ENCODE results near the gene IFT22. TPM values are rescaled to one million over a fixed set of nuclear protein-coding genes. Genes with fewer than 3 reads are reported as not detected.
"Not testable (repeated sequence)": the region's sequence is repeated elsewhere in the genome, so short reads cannot be mapped to it uniquely, and the experiment has no call there.

IFT22 gene
- total and polyA plus RNA-seq, 4 donors = 36.1 to 66.0 (median 62.1) TPM

- H3K27me3 ChIP-seq (ENCODE audit: control insufficient read depth, insufficient read depth, low read length) = peaks cover 61% of the 10 kb centered on the region
These were observed 21.8 kb downstream of the IFT22 start for GRCh38 chr7:101299511-101300464.

GRCh38 chr7:101294832-101295121 lies 26.8 kb downstream of the IFT22 start:
- peaks cover 8% of the 10 kb centered on the region for H3K4me1 ChIP-seq (ENCODE audit: control insufficient read depth, insufficient read depth, low read length)
- H3K4me3 ChIP-seq (ENCODE audit: low read depth, low read length) = no peak overlapping the region
- no peaks in the 10 kb centered on the region for H3K9me3 ChIP-seq (ENCODE audit: control insufficient read depth, insufficient read depth, low read length)
- no peak overlapping the region for H3K27ac ChIP-seq (ENCODE audit: low read depth, low read length)
- no peak for DNase-seq (ENCODE audit: low read depth in 4 of 6, low spot score in 6 of 6)
- WGBS (ENCODE audit: insufficient coverage) = 62% methylated on average over 5 of the region's 8 CpGs
- H3K36me3 ChIP-seq (ENCODE audit: control insufficient read depth, insufficient read depth, low read length) = no peaks in the 10 kb centered on the region
- peaks cover 35% of the 10 kb centered on the region for H3K27me3 ChIP-seq (ENCODE audit: control insufficient read depth, insufficient read depth, low read length)

More at GRCh38 chr7:101299511-101300464, 21.8 kb downstream of the IFT22 start:
- Histone ChIP-seq H3K36me3 (ENCODE audit: control insufficient read depth, insufficient read depth, low read length) (no peaks in the 10 kb centered on the region), H3K4me1 (ENCODE audit: control insufficient read depth, insufficient read depth, low read length) (peaks cover 18% of the 10 kb centered on the region), H3K27ac (ENCODE audit: low read depth, low read length) (no peak overlapping the region), H3K4me3 (ENCODE audit: low read depth, low read length) (no peak overlapping the region), H3K9me3 (ENCODE audit: control insufficient read depth, insufficient read depth, low read length) (peaks cover 9% of the 10 kb centered on the region)
- 3% methylated on average over 72 of the region's 72 CpGs for WGBS (ENCODE audit: insufficient coverage)
- no peak for DNase-seq (ENCODE audit: low read depth in 4 of 6, low spot score in 6 of 6)

GRCh38 chr7:101294039-101294831 lies 27.4 kb downstream of the IFT22 start:
- peaks cover 31% of the 10 kb centered on the region for H3K27me3 ChIP-seq (ENCODE audit: control insufficient read depth, insufficient read depth, low read length)

GRCh38 chr7:101293069-101294021 lies 28.3 kb downstream of the IFT22 start:
- not testable (repeated sequence) for H3K4me1 ChIP-seq (ENCODE audit: control insufficient read depth, insufficient read depth, low read length); DNase-seq (ENCODE audit: low read depth in 4 of 6, low spot score in 6 of 6); H3K9me3 ChIP-seq (ENCODE audit: control insufficient read depth, insufficient read depth, low read length); H3K4me3 ChIP-seq (ENCODE audit: low read depth, low read length); H3K36me3 ChIP-seq (ENCODE audit: control insufficient read depth, insufficient read depth, low read length); H3K27ac ChIP-seq (ENCODE audit: low read depth, low read length)
- WGBS (ENCODE audit: insufficient coverage) = 38% methylated on average over 6 of the region's 16 CpGs
- H3K27me3 ChIP-seq (ENCODE audit: control insufficient read depth, insufficient read depth, low read length) = peaks cover 24% of the 10 kb centered on the region

More at GRCh38 chr7:101294039-101294831, 27.4 kb downstream of the IFT22 start:
- Histone ChIP-seq H3K9me3 (ENCODE audit: control insufficient read depth, insufficient read depth, low read length) (no peaks in the 10 kb centered on the region), H3K4me1 (ENCODE audit: control insufficient read depth, insufficient read depth, low read length) (peaks cover 3% of the 10 kb centered on the region), H3K27ac (ENCODE audit: low read depth, low read length) (no peak overlapping the region), H3K4me3 (ENCODE audit: low read depth, low read length) (no peak overlapping the region), H3K36me3 (ENCODE audit: control insufficient read depth, insufficient read depth, low read length) (no peaks in the 10 kb centered on the region)
- DNase-seq (ENCODE audit: low read depth in 4 of 6, low spot score in 6 of 6) = no peak
- 37% methylated on average over 6 of the region's 12 CpGs for WGBS (ENCODE audit: insufficient coverage)

GRCh38 chr7:101292566-101292965 lies 29.0 kb downstream of the IFT22 start:
- H3K9me3 ChIP-seq (ENCODE audit: control insufficient read depth, insufficient read depth, low read length); H3K4me1 ChIP-seq (ENCODE audit: control insufficient read depth, insufficient read depth, low read length); H3K27ac ChIP-seq (ENCODE audit: low read depth, low read length); H3K4me3 ChIP-seq (ENCODE audit: low read depth, low read length); H3K36me3 ChIP-seq (ENCODE audit: control insufficient read depth, insufficient read depth, low read length); DNase-seq (ENCODE audit: low read depth in 4 of 6, low spot score in 6 of 6): not testable (repeated sequence)
- WGBS (ENCODE audit: insufficient coverage) = 46% methylated on average over 3 of the region's 5 CpGs
- H3K27me3 ChIP-seq (ENCODE audit: control insufficient read depth, insufficient read depth, low read length) = peaks cover 21% of the 10 kb centered on the region

- peak in 2 of 6 donors; percentile 53 to 72 for DNase-seq (ENCODE audit: low read depth in 4 of 6, low spot score in 6 of 6)
- not testable (repeated sequence) for H3K4me1 ChIP-seq (ENCODE audit: control insufficient read depth, insufficient read depth, low read length); H3K9me3 ChIP-seq (ENCODE audit: control insufficient read depth, insufficient read depth, low read length); H3K27ac ChIP-seq (ENCODE audit: low read depth, low read length); H3K4me3 ChIP-seq (ENCODE audit: low read depth, low read length); H3K36me3 ChIP-seq (ENCODE audit: control insufficient read depth, insufficient read depth, low read length)
- peaks cover 20% of the 10 kb centered on the region for H3K27me3 ChIP-seq (ENCODE audit: control insufficient read depth, insufficient read depth, low read length)
- WGBS (ENCODE audit: insufficient coverage) = 17% methylated on average over 10 of the region's 18 CpGs
These were observed 31.2 kb downstream of the IFT22 start for GRCh38 chr7:101290186-101291037.

GRCh38 chr7:101289687-101290086 lies 31.9 kb downstream of the IFT22 start:
- not testable (repeated sequence) for H3K36me3 ChIP-seq (ENCODE audit: control insufficient read depth, insufficient read depth, low read length)

GRCh38 chr7:101288439-101288838 lies 33.2 kb downstream of the IFT22 start:
- peaks cover 3% of the 10 kb centered on the region for H3K4me1 ChIP-seq (ENCODE audit: control insufficient read depth, insufficient read depth, low read length)
- no peaks in the 10 kb centered on the region for H3K36me3 ChIP-seq (ENCODE audit: control insufficient read depth, insufficient read depth, low read length)
- no peak overlapping the region for H3K4me3 ChIP-seq (ENCODE audit: low read depth, low read length)
- no CpG with 5 or more reads among the region's 3 CpGs for WGBS (ENCODE audit: insufficient coverage)
- DNase-seq (ENCODE audit: low read depth in 4 of 6, low spot score in 6 of 6) = no peak
- no peaks in the 10 kb centered on the region for H3K9me3 ChIP-seq (ENCODE audit: control insufficient read depth, insufficient read depth, low read length)
- peaks cover 15% of the 10 kb centered on the region for H3K27me3 ChIP-seq (ENCODE audit: control insufficient read depth, insufficient read depth, low read length)
- no peak overlapping the region for H3K27ac ChIP-seq (ENCODE audit: low read depth, low read length)

More at GRCh38 chr7:101289687-101290086, 31.9 kb downstream of the IFT22 start:
- H3K27ac ChIP-seq (ENCODE audit: low read depth, low read length); H3K4me1 ChIP-seq (ENCODE audit: control insufficient read depth, insufficient read depth, low read length); H3K9me3 ChIP-seq (ENCODE audit: control insufficient read depth, insufficient read depth, low read length); DNase-seq (ENCODE audit: low read depth in 4 of 6, low spot score in 6 of 6); H3K4me3 ChIP-seq (ENCODE audit: low read depth, low read length): not testable (repeated sequence)
- 45% methylated on average over 2 of the region's 4 CpGs for WGBS (ENCODE audit: insufficient coverage)
- peaks cover 19% of the 10 kb centered on the region for H3K27me3 ChIP-seq (ENCODE audit: control insufficient read depth, insufficient read depth, low read length)
